ENCODE measurements around the gene APEH. TPM values are rescaled to one million over a fixed set of nuclear protein-coding genes. Genes with fewer than 3 reads are reported as not detected.

The APEH gene
- total and polyA plus RNA-seq, 8 donors: 26.1 to 57.3 (median 45.9) TPM

GRCh38 chr3:49723296-49723627 is 49.1 kb downstream of the APEH start:
- ATAC-seq (peak; percentile 49 to 63 (median 56)), DNase-seq (peak; percentile 76 to 94 (median 83)), FAIRE-seq (no peak)
- WGBS, 2 donors: 0% methylated on average over 20 of the region's 20 CpGs
- H3K9me3 ChIP-seq: no peaks in the 10 kb centered on the region
- H3K36me3 ChIP-seq: peaks cover 0 to 20% (median 10%) of the 10 kb centered on the region in 3 donors
- H3K4me1 ChIP-seq: peaks cover 4 to 17% (median 10%) of the 10 kb centered on the region in 3 donors
- H3K27ac ChIP-seq: peak overlapping the region; percentile 94 to 100 (median 98)
- H3K27me3 ChIP-seq: no peaks in the 10 kb centered on the region
- intact Hi-C loops (cut with DNase I): no loop called here
- peak overlapping the region; percentile 90 to 100 (median 98) for H3K4me3 ChIP-seq
- TF ChIP-seq CTCF (IDR thresholded peaks at IDR 0.05): no peak

- DNase-seq (peak; percentile 97 to 99 (median 98)), FAIRE-seq (no peak), ATAC-seq (peak; percentile 81 to 88 (median 84))
- peaks cover 4 to 17% (median 10%) of the 10 kb centered on the region in 3 donors for H3K4me1 ChIP-seq
- H3K9me3 ChIP-seq: no peaks in the 10 kb centered on the region
- peak within 1 kb of the TSS; percentile 94 to 100 (median 98) for H3K27ac ChIP-seq
- TF ChIP-seq CTCF (IDR thresholded peaks at IDR 0.05): no peak
- H3K4me3 ChIP-seq: peak within 1 kb of the TSS; percentile 90 to 100 (median 98)
- H3K36me3 ChIP-seq: peaks cover 0 to 20% (median 10%) of the 10 kb centered on the region in 3 donors
- intact Hi-C loops (cut with DNase I): no loop called here
- H3K27me3 ChIP-seq: no peaks in the 10 kb centered on the region
- WGBS, 2 donors: 0% methylated on average over 85 to 102 of the region's 102 CpGs
These were observed 49.7 kb downstream of the APEH start, which contains the start of gene GMPPB for GRCh38 chr3:49723628-49724551. Gene GMPPB (minus strand): TSS chr3:49723951. CDS start chr3:49723726, 225 bp downstream.

GRCh38 chr3:49724586-49724985 is 50.4 kb downstream of the APEH start:
- Histone ChIP-seq H3K4me3 (peak overlapping the region in 3 of 4 donors; percentile 96 to 100 (median 100)), H3K27me3 (no peaks in the 10 kb centered on the region), H3K27ac (peak overlapping the region; percentile 94 to 100 (median 98)), H3K36me3 (peaks cover 0 to 20% (median 10%) of the 10 kb centered on the region in 3 donors), H3K4me1 (peaks cover 4 to 17% (median 10%) of the 10 kb centered on the region in 3 donors), H3K9me3 (no peaks in the 10 kb centered on the region)
- intact Hi-C loops (cut with DNase I): no loop called here
- no peak for FAIRE-seq
- 12 to 20% methylated on average over 6 of the region's 6 CpGs for WGBS, 2 donors
- TF ChIP-seq CTCF (IDR thresholded peaks at IDR 0.05): no peak
- ATAC-seq: no peak
- peak in 5 of 6 donors; percentile 31 to 74 (median 56) for DNase-seq

GRCh38 chr3:49725906-49726681 is 51.9 kb downstream of the APEH start:
- FAIRE-seq: no peak
- Histone ChIP-seq H3K4me1 (peaks cover 4 to 14% (median 10%) of the 10 kb centered on the region in 3 donors), H3K27ac (no peak overlapping the region), H3K36me3 (peaks cover 0 to 33% (median 10%) of the 10 kb centered on the region in 3 donors), H3K9me3 (no peaks in the 10 kb centered on the region), H3K4me3 (no peak overlapping the region), H3K27me3 (no peaks in the 10 kb centered on the region)
- 72 to 76% methylated on average over 11 of the region's 11 CpGs for WGBS, 2 donors
- no peak for TF ChIP-seq CTCF (IDR thresholded peaks at IDR 0.05)
- peak in 3 of 6 donors; percentile 34 to 65 (median 50) for DNase-seq
- ATAC-seq: no peak
- intact Hi-C loops (cut with DNase I): no loop called here
